HAP-1 (cell line): ENCODE measurements around the gene WDR18.

Experiments
- DNase-seq, 2 experiments: peaks; one replicate each; pipeline ENCODE4 v3.0.0-alpha.2; 2016 to 2020; ENCODE audit warnings: low spot score in 2 of 2
- H3K27me3 ChIP-seq: fragments of 250-450 bp; sonication (Bioruptor Pico); 2 replicates; pipeline ENCODE4 v1.5.1; 2020; ENCODE audit warnings: low read depth, mild to moderate bottlenecking, moderate library complexity
- H3K36me3 ChIP-seq: fragments of 250-450 bp; sonication (Bioruptor Pico); replicated peaks from 2 replicates; pipeline ENCODE4 v1.5.1; 2020; ENCODE audit warnings: mild to moderate bottlenecking
- H3K4me1 ChIP-seq: fragments of 250-450 bp; sonication (Bioruptor Pico); 2 replicates; pipeline ENCODE4 v1.5.1; 2020; ENCODE audit warnings: mild to moderate bottlenecking
- H3K4me3 ChIP-seq: fragments of 250-450 bp; sonication (Bioruptor Pico); 2 replicates; pipeline ENCODE4 v1.5.1; 2020; ENCODE audit warnings: mild to moderate bottlenecking, moderate library complexity
- H3K9me3 ChIP-seq: fragments of 250-450 bp; sonication (Bioruptor Pico); 2 replicates; pipeline ENCODE4 v1.5.1; 2020; ENCODE audit warnings: mild to moderate bottlenecking, moderate library complexity
- in situ Hi-C: fragments of 300-500 bp; cut with MboI; formaldehyde crosslinking; loops from 3 replicates; pipeline ENCODE4 v1.14.3; 2020; ENCODE audit warnings: low sequenced_read_pairs, inconsistent platforms, mixed read lengths

WDR18 gene

DNA sequence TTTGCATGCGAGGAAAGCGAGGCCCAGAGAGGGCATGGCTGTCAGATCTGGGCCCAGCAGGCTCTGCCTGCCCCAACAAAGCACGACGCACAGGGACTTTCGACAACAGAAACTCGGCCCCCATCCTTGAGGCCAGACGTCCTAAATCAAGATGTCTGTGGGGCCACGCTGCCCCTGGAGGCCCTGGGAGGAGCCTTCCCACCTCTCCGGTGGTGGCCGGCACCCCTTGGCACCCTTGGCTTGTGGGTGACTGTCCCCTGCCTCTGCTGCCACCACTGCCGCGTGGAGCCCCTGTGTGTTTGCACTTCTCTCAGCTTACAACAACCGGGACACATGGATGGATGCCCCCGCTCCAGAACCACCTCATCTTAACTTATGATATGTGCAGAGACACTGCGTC is 4.4 kb downstream of the WDR18 start:
- Histone ChIP-seq H3K36me3 (peaks cover 67% of the 10 kb centered on the region), H3K9me3 (no peaks in the 10 kb centered on the region), H3K27me3 (no peaks in the 10 kb centered on the region), H3K4me3 (no peak overlapping the region), H3K4me1 (peaks cover 5% of the 10 kb centered on the region)
- DNase-seq: no peak
- in situ Hi-C loops: loop anchor here (5.0 to 10.0 kb wide), 2 partner anchors 66 to 214 kb away; no protein-coding TSS in a partner anchor

DNA sequence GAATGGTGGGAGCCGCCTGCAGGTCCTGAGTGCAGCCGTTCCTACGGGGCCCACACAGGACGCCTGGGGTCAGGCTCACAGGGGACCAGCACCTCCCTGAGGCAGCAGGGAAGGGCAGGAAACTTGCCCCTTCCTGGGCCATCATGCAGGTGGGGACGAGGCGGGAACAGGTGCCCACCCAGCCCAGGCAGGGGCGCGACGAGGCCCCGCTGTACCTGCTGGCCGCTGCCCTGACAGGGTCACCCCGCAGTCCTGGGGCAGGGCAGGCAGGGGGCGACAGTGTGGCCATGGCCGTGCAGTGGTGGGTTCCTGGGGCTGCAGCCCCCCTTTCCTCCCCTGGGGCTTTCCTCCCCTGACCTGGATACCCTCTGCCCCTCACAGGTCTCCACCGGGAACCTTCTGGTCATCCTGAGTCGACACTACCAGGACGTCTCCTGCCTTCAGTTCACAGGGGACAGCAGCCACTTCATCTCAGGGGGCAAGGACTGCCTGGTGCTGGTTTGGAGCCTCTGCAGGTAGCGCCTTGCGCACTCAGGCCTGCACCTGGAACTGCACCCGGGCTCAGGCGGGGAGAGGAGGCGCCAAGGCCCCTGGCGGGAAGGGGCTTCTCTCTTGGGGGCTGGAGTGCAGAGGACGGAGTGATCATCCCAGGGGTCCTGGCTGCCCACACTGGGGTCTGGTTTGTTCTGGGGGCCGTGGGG is 5.4 kb downstream of the WDR18 start:
- Histone ChIP-seq H3K4me3 (no peak overlapping the region), H3K36me3 (peaks cover 74% of the 10 kb centered on the region), H3K27me3 (no peaks in the 10 kb centered on the region), H3K9me3 (no peaks in the 10 kb centered on the region), H3K4me1 (no peaks in the 10 kb centered on the region)
- in situ Hi-C loops: loop anchor here (5.0 to 10.0 kb wide), 2 partner anchors 67 to 215 kb away; no protein-coding TSS in a partner anchor
- DNase-seq: no peak

DNA sequence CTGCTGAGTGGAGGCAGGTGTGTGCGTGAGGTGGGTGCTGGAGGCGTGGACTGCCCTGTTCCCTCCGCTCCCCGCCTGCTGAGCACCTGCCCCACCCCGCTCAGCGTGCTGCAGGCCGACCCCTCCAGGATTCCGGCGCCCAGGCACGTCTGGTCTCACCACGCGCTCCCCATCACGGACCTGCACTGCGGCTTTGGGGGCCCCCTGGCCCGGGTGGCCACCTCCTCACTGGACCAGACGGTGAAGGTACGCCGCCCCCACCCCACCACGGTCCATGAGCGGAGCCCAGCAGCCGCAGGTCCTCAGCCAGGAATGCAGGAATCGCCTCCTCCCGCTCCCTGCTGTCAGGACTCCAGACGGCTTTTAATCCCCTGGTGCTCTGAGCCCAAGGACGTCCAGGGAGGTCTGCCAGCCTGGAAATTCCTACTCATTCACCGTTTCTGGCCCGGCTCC is 6.0 kb downstream of the WDR18 start:
- no peak overlapping the region for H3K4me3 ChIP-seq
- H3K4me1 ChIP-seq: no peaks in the 10 kb centered on the region
- no peaks in the 10 kb centered on the region for H3K27me3 ChIP-seq
- in situ Hi-C loops: no loop called here
- H3K36me3 ChIP-seq: peaks cover 75% of the 10 kb centered on the region
- H3K9me3 ChIP-seq: no peaks in the 10 kb centered on the region
- DNase-seq: no peak

DNA sequence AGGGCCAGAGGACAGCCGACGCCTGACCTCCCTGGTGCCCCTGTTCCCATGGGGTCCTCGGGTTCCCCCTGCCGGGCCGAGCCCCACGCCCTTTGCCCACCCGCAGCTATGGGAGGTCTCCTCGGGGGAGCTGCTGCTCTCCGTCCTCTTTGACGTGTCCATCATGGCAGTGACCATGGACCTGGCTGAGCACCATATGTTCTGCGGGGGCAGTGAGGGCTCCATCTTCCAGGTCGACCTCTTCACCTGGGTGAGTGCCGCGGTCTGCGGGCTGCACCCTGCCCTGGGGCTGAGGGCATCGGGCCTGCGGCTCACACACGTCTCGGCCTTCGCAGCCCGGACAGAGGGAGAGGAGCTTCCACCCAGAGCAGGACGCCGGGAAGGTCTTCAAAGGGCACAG is 6.6 kb downstream of the WDR18 start:
- Histone ChIP-seq H3K36me3 (peaks cover 70% of the 10 kb centered on the region), H3K27me3 (no peaks in the 10 kb centered on the region), H3K4me1 (no peaks in the 10 kb centered on the region), H3K9me3 (no peaks in the 10 kb centered on the region), H3K4me3 (no peak overlapping the region)
- no peak for DNase-seq
- in situ Hi-C loops: no loop called here

DNA sequence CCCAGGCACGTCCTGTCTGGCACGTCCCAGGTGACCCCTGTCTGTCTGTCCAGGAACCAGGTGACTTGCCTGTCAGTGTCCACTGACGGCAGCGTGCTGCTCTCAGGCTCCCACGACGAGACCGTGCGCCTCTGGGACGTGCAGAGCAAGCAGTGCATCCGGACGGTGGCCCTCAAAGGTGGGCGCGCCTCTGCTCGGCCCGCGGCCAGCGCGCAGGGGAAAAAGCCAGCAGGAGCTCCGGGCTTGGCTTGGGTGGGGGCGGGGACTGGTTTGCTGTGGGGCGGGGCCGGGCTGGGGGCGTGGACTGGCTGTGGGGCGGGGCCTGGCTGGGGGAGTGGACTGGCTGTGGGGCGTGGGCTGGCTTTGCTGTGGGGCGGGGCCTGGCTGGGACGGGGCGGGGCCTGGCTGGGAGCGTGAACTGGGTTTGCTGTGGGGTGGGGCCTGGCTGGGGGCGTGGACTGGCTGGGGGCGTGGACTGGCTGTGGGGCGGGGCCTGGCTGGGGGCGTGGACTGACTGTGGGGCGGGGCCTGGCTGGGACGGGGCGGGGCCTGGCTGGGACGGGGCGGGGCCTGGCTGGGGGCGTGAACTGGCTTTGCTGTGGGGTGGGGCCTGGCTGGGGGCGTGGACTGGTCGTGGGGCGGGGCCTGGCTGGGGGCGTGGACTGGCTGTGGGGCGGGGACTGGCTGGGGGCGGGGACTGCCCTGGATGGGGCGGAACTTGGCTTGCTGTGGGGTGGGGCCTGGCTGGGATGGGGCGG is 7.2 kb downstream of the WDR18 start:
- peaks cover 6% of the 10 kb centered on the region for H3K27me3 ChIP-seq
- peak in 1 of 2 experiments; percentile 84 for DNase-seq
- H3K9me3 ChIP-seq: no peaks in the 10 kb centered on the region
- H3K4me1 ChIP-seq: peaks cover 2% of the 10 kb centered on the region; the same call in 1 of the 2 replicates
- peaks cover 64% of the 10 kb centered on the region for H3K36me3 ChIP-seq
- H3K4me3 ChIP-seq: no peak overlapping the region
- in situ Hi-C loops: no loop called here

DNA sequence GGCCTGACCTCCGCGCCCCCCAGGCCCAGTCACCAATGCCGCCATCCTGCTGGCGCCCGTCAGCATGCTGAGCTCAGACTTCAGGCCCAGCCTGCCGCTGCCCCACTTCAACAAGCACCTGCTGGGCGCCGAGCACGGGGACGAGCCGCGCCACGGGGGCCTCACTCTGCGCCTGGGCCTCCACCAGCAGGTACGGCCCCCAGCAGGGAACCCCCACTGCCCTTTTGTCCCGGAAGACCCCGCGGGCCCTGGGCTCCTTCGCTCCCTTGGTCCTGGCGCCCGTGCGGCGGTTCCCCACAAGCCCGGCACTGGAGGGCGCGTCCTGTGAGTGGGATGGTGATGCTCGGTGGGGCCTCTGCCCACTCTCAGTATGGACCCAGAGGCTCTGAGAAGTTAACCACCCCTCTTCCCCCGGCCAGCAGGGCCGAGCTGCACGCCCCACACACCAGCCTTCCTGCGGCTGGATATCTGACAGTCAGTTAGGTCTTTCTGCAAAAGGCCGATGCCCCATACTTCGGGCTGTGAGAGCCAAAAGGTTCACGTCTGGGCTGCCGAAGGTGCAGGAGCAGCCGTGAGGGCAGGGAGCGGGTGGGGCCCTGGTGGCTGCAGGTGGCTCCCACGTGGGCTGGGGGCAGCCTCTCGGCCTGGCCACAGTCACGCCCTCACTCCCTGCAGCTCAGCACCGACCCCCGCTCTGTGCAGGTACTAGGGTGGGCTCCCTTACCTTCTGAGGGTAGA is 8.0 kb downstream of the WDR18 start:
- DNase-seq: no peak
- Histone ChIP-seq H3K27me3 (peaks cover 13% of the 10 kb centered on the region), H3K36me3 (peaks cover 56% of the 10 kb centered on the region), H3K4me1 (peaks cover 2% of the 10 kb centered on the region; the same call in 1 of the 2 replicates), H3K4me3 (no peak overlapping the region), H3K9me3 (no peaks in the 10 kb centered on the region)
- in situ Hi-C loops: no loop called here

DNA sequence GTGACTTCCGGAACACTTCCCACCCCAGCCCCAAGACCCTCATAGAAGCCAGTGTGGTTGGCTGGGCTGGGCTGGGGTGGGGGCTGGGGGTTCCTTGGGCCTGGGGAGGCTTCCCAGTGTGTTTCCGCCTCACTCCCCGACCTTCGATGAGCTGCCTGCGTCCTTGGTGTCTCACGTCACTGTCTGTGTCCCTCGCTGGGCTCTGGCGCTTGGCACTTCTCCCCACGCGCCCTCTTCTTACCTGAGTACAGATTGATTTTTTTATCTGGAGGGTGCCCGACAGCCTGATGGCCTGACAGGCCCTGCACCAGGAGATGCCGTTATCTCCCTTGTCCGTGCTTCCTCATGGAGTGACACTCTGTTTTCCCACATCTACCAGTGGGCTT is 8.5 kb downstream of the WDR18 start:
- Histone ChIP-seq H3K27me3 (peaks cover 19% of the 10 kb centered on the region), H3K4me1 (peaks cover 2% of the 10 kb centered on the region; the same call in 1 of the 2 replicates), H3K4me3 (no peak overlapping the region), H3K36me3 (peaks cover 52% of the 10 kb centered on the region), H3K9me3 (no peaks in the 10 kb centered on the region)
- in situ Hi-C loops: no loop called here
- DNase-seq: no peak

DNA sequence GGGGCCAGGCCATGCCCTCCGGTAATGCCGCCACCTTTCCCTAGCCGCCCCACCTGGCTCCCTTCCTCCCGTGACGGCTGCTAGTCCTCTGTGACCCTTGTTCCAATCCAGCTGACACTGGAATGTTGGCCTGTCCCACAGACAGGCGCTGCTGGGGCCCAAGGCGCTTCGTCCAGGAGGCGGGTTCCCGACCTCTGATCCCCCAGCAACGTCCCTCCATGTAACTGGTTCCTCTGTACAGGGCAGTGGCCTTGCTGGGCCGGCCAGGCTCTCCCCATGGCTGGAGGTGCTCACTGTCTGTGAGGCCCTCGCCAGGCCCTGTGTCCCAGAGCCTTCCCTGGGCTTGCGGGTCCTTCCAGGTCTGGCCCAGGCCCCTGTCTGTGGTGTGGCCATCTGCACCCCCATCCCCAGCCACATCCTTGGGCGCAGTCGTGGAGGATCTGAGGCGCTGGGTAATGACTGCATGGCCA is 9.3 kb downstream of the WDR18 start:
- in situ Hi-C loops: no loop called here
- Histone ChIP-seq H3K4me3 (no peak overlapping the region), H3K27me3 (peaks cover 26% of the 10 kb centered on the region), H3K36me3 (peaks cover 46% of the 10 kb centered on the region), H3K4me1 (peaks cover 2% of the 10 kb centered on the region; the same call in 1 of the 2 replicates), H3K9me3 (no peaks in the 10 kb centered on the region)
- no peak for DNase-seq

DNA sequence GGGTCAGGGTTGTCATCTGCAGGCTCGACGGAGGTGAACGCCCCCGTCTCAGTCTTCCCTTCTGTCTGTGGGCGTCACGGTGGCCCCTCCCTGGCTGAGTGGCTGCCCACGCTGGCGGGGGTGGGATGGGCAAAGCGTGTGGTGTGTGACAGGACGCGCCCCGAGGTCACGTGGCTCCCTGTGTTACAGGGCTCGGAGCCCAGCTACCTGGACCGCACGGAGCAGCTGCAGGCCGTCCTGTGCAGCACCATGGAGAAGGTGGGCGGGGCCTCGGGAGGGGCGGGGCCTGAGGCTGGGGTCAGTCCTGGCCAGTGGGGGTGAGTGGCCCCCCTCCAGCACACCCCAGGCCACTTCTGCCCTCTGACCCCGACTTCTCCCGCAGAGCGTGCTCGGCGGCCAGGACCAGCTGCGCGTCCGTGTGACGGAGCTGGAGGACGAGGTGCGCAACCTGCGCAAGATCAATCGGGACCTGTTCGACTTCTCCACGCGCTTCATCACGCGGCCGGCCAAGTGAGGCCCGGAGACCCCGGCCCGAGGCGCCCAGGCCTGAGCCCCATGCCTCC is 9.8 kb downstream of the WDR18 start:
- peak in 1 of 2 experiments; percentile 44 for DNase-seq
- in situ Hi-C loops: no loop called here
- peaks cover 43% of the 10 kb centered on the region for H3K36me3 ChIP-seq

DNA sequence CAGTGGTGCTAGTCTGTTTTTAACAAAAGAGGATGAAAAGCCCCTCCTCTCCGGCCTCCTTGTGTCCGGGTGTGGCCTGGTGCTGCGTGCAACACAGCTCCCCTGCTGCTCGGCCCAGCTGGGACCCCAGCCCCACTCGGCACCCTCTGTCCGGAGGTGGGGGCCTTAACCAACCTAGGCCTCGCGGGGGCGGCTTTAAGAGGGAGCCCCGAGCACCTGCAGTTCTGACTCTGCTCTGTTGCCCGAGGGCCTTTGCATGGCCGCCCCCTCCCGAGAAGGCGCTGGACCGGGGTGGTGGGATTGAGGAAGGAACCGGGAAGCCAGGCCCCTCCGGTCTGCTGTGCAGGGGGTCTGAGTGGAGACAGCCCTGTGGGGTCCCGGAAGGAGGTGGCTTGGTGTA is 10.4 kb downstream of the WDR18 start:
- peaks cover 43% of the 10 kb centered on the region for H3K36me3 ChIP-seq
- DNase-seq: no peak
- in situ Hi-C loops: no loop called here
- H3K4me3 ChIP-seq: no peak overlapping the region
- peaks cover 37% of the 10 kb centered on the region for H3K27me3 ChIP-seq
- H3K9me3 ChIP-seq: no peaks in the 10 kb centered on the region
- H3K4me1 ChIP-seq: peaks cover 2% of the 10 kb centered on the region; the same call in 1 of the 2 replicates

More for the DNA sequence above, 9.8 kb downstream of the WDR18 start:
- Histone ChIP-seq H3K4me1 (peaks cover 2% of the 10 kb centered on the region; the same call in 1 of the 2 replicates), H3K4me3 (no peak overlapping the region), H3K9me3 (no peaks in the 10 kb centered on the region), H3K27me3 (peaks cover 31% of the 10 kb centered on the region)

DNA sequence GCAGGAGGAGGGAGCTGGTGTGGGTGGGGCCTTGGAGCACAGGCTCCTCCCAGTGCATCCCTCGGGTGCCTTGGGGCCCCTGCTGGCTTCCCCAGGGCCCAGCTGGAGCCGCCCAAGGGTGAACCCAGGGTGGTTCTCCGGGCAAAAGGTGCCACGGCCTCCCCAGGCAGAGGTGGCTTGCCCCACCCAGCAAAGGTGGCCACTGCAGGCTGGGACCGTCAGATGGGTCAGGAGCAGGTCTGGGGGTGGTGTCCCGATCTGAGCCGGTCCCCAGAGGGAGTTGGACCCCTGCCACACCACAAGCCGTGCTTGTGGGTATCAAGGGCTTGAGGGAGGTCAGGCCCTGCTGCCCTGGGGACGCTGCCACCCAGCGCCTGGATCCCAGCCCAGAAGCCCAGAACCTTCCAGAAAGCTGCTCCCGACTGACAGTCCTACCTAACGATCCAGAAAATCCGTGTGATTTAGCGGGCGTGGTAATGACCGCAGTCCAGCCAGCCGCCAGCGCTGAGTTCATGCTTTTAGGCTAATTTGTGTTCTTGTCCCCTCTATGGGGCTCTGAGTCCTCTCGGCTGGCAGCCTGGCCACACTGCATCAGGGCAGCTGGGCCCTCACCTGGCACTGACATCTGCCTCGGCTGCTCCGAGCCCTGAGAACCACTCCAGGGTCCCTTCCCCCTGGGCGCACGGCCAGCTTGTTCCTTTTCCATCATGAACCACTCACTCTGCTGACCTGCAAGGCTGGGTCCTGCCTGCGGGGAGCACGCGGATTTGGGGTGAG is 11.1 kb downstream of the WDR18 start:
- Histone ChIP-seq H3K4me3 (no peak overlapping the region), H3K27me3 (peaks cover 44% of the 10 kb centered on the region), H3K36me3 (peaks cover 35% of the 10 kb centered on the region), H3K4me1 (peaks cover 2% of the 10 kb centered on the region; the same call in 1 of the 2 replicates), H3K9me3 (no peaks in the 10 kb centered on the region)
- no peak for DNase-seq
- in situ Hi-C loops: no loop called here

DNA sequence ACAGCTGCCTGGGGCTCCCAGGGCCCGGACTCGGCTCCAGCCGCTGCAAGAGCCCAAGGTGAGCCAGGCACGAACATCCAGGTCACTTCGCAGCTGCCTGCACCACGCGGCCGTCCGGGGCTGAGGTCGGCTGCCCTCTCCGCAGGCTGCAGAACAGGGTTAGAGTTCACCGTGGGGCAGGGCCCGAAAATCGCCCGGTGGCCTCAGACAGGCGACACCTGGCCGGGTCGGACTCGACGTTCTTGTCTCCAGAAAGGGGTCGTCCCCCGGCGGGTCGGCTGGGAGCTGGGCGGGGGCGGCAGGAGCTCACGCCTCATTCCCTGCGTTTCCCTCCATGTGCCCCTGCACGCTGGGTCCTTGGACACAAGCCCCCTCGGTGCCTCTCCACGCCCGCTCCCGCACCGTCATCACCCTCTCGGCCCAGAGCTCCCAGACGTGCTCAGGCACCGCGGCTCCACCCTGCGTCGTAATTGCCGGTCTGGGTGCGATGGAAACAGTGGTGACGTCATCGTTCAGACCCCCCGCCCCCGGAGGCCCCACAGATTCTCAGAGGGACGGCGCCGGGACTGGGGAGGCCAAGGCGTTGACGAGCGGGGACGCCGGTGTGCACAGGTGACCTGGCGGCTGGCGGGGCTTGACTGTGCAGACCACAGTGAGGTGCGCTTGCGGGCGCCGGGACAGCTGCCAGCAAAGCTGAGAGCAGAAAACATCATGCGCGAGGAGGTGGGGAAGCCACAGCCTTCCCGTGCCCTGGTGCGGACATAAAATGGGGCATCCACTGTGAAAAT is 12.1 kb downstream of the WDR18 start:
- Histone ChIP-seq H3K36me3 (peaks cover 26% of the 10 kb centered on the region), H3K4me1 (peaks cover 2% of the 10 kb centered on the region; the same call in 1 of the 2 replicates), H3K9me3 (no peaks in the 10 kb centered on the region), H3K4me3 (peak overlapping the region; percentile 8), H3K27me3 (peaks cover 51% of the 10 kb centered on the region)
- in situ Hi-C loops: no loop called here
- peak; percentile 17 to 67 for DNase-seq
